GM12875 (cell line): ENCODE measurements around the gene NFIA.
"Not testable (repeated sequence)": the region's sequence is repeated elsewhere in the genome, so short reads cannot be mapped to it uniquely, and the experiment has no call there.

ENCODE experiments used
- H3K4me3 ChIP-seq: one replicate; pipeline ENCODE4 v1.5.1; 2011; ENCODE audit warnings: low read depth, low read length, control low read depth
- TF ChIP-seq, protein P1 (sequence below): IDR thresholded peaks from 2 replicates; pipeline ENCODE4 v1.5.1; 2011; ENCODE audit warnings: low read depth, mild to moderate bottlenecking, control low read depth, inconsistent platforms, low read length, moderate library complexity, borderline replicate concordance; ENCODE audit not compliant: insufficient read depth

Gene NFIA

DNA sequence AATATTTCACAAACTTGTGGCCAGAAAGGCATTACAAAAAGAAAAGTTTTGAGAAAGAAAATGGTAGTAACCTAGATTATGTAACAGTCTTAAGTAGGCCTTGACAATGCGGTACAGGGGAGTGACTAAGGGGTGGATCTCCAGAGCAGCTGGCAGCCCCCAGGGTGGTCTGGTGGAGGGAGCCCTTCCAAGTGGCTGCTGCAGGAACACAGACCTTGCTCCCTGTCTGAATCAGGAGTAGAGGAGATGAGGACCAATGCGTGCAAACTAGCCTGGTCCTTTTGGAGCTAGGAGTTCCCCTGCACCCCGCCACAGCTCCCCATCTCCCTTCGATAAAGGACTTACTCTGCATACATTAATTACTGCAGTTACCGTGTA is 189.0 kb downstream of the NFIA start:
- TF ChIP-seq, protein P1, sequence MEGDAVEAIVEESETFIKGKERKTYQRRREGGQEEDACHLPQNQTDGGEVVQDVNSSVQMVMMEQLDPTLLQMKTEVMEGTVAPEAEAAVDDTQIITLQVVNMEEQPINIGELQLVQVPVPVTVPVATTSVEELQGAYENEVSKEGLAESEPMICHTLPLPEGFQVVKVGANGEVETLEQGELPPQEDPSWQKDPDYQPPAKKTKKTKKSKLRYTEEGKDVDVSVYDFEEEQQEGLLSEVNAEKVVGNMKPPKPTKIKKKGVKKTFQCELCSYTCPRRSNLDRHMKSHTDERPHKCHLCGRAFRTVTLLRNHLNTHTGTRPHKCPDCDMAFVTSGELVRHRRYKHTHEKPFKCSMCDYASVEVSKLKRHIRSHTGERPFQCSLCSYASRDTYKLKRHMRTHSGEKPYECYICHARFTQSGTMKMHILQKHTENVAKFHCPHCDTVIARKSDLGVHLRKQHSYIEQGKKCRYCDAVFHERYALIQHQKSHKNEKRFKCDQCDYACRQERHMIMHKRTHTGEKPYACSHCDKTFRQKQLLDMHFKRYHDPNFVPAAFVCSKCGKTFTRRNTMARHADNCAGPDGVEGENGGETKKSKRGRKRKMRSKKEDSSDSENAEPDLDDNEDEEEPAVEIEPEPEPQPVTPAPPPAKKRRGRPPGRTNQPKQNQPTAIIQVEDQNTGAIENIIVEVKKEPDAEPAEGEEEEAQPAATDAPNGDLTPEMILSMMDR, result no peak
- H3K4me3 ChIP-seq, result no peak overlapping the region

DNA sequence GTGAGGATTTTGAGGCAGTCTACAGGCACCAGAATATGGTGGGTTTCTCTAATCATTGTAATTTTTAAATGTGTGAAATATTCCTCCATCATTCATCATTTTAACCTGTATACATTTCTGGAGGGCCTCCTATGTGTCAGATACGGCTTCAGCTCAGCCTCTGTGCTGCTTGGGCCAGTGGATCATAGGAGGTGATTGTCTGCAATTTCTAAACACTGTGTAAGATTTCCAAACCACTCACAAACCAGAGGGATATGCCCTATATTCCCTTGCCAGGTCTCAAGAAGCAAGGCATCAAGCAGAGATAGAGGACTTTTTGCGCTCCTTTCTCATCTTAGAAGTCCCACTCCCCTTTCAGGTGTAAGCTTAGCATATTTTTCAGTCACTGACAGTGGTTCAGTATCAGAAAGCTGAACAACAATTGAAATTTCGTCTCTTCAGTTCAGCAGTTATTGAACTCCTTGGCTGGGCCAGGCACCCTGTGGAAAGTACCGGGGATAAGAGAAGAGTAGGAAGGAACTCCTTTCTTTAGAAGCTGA is 190.9 kb downstream of the NFIA start:
- TF ChIP-seq, protein P1, result no peak
- no peak overlapping the region for H3K4me3 ChIP-seq

DNA sequence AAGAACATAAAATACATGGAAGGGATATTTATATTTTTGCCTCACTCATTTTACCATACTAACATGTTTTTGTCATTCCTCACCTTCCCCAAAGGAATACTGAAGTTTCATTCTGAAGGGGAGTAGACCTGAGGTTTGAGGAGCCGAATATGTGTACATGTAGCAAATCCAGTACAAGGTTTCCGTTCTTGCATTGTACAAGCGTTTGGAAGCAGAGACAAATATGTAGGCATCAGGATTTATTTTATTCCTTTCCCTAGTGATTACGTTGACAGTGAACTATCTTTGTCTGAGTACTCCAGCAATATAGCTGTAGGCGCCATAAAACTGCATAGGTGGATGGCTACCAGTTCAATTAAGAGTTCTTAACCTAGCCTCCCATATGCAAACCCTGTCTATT is 191.5 kb downstream of the NFIA start:
- no peak overlapping the region for H3K4me3 ChIP-seq
- TF ChIP-seq, protein P1, result no peak

DNA sequence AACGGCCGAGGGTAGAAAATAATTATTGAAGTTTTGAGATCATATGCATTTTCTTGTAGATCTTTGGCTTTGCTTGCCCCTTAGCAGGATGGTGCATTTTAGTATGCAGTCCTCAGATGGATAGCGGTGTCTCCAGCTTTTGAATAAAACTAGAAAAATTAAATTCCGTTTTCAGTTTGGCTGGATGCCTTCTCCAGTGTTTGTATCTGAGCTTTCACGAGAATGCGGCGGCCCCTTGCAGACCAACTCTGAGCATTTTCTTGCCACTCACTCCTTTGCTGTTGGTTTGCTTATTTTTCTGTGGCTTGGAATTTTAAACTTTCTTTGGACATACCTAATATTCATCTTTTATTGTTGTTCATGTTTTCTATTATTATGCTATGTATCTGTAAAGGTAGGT is 192.6 kb downstream of the NFIA start:
- H3K4me3 ChIP-seq, result no peak overlapping the region
- TF ChIP-seq, protein P1, result no peak

- TF ChIP-seq, protein P1, result no peak
- no peak overlapping the region for H3K4me3 ChIP-seq
Observed at GRCh38 chr1:61276246-61276645, 193.9 kb downstream of the NFIA start.

- TF ChIP-seq, protein P1, result no peak
- no peak overlapping the region for H3K4me3 ChIP-seq
Observed at GRCh38 chr1:61277121-61277690, 194.8 kb downstream of the NFIA start.

- H3K4me3 ChIP-seq, result not testable (repeated sequence)
Observed at GRCh38 chr1:61278503-61278902, 196.1 kb downstream of the NFIA start.
